Gastrocnemius medialis (tissue), 4 donors: ENCODE measurements around the gene AP3S2. TPM values are rescaled to one million over a fixed set of nuclear protein-coding genes. Genes with fewer than 3 reads are reported as not detected.

ENCODE experiments used
- ATAC-seq, 2 donors: fragments of 150-250 bp; one replicate each; pipeline ENCODE4 v1.9.1; 2016
- DNase-seq, 2 donors: peaks; one replicate each; pipeline ENCODE4 v3.0.0-alpha.2; 2019
- H3K27ac ChIP-seq, 4 donors: fragments of 200-600 bp; sonication (generic); 1 replicate in 1 of 4; 2 replicates in 3 of 4; pipeline ENCODE4 v1.5.1; 2016 to 2018; ENCODE audit warnings: mild to moderate bottlenecking in 2 of 4, moderate library complexity in 1 of 4
- H3K27me3 ChIP-seq, 3 donors: fragments of 200-600 bp; sonication (generic) in 2 of 3; 1 replicate in 1 of 3; 2 replicates in 2 of 3; pipeline versions ENCODE4 v1.5.1 to v1.6.0; 2016 to 2019; ENCODE audit warnings: mild to moderate bottlenecking in 1 of 3, moderate library complexity in 1 of 3
- H3K36me3 ChIP-seq, 2 donors: fragments of 200-600 bp; sonication (generic) in 1 of 2; one replicate each; pipeline ENCODE4 v1.5.1; 2017 to 2018
- H3K4me1 ChIP-seq, 2 donors: fragments of 200-600 bp; sonication (generic) in 1 of 2; one replicate each; pipeline ENCODE4 v1.5.1; 2016 to 2017; ENCODE audit warnings: mild to moderate bottlenecking in 2 of 2
- H3K4me3 ChIP-seq, 4 donors: fragments of 200-600 bp; sonication (generic) in 3 of 4; 1 replicate in 1 of 4; 2 replicates in 3 of 4; pipeline ENCODE4 v1.5.1; 2016 to 2019; ENCODE audit warnings: mild to moderate bottlenecking in 2 of 4
- H3K9me3 ChIP-seq, 3 donors: fragments of 200-600 bp; sonication (generic) in 2 of 3; 1 replicate in 1 of 3; 2 replicates in 2 of 3; pipeline ENCODE4 v1.5.1; 2016 to 2019
- CTCF ChIP-seq, 5 experiments: fragments of 450-650 bp in 3 of 5; fragments of 200-600 bp in 2 of 5; sonication (generic) in 2 of 5; IDR thresholded peaks in 4 of 5; conservative IDR thresholded peaks in 1 of 5; 1 replicate in 4 of 5; 2 replicates in 1 of 5; pipeline ENCODE4 v1.5.1; 2016 to 2019; ENCODE audit warnings: antibody characterized with exemption in 5 of 5, mild to moderate bottlenecking in 3 of 5, moderate library complexity in 3 of 5
- POLR2A ChIP-seq, 2 donors: fragments of 450-650 bp; IDR thresholded peaks; one replicate each; pipeline ENCODE4 v1.6.1; 2017; ENCODE audit warnings: antibody characterized with exemption in 2 of 2, mild to moderate bottlenecking in 2 of 2, moderate library complexity in 2 of 2
- in situ Hi-C, 4 donors: fragments of 200-750 bp; cut with MboI; loops; one replicate each; pipeline versions ENCODE4 v1.15.0 to v1.8.0; 2017; ENCODE audit warnings: low sequenced_read_pairs in 4 of 4
- intact Hi-C: fragments of 100-400 bp; cut with DNase I; formaldehyde crosslinking; loops from one replicate; pipeline ENCODE4 v1.15.1; 2023; ENCODE audit warnings: low total_unique reads
- total RNA-seq, 4 donors: library from RNA; depleted of rRNA; stranded (reverse); fragments of >200 nt; gene quantifications; one replicate each; pipeline versions ENCODE4 v1.1.0 to v1.2.3, GENCODE V29; 2016

The AP3S2 gene
- total RNA-seq, 4 donors from 2014 or later, result 48.4 to 82.6 (median 71.3) TPM

DNA sequence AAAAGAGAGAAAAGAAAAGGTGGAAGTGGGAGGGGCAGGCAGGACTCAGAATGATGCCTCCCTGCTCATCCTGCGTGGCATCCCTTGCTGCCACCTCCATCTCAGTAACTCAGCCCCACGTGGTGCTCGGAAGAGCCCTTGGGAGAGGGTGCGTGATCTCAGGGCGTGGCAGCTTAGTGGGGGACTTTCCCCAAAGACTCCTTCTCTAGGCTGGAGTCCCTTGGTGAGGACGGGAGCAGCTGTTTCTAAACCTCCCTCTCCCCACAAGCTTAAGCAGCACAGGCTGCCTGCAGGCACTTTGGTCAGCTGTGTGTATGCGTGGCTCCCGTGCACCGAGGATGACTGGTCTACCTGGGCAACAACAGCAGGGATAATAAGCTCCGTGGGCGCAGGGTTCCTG lies 71.8 kb downstream of the AP3S2 start:
- ATAC-seq (no peak), DNase-seq (no peak)
- Histone ChIP-seq H3K27me3 (peaks cover 12 to 35% (median 22%) of the 10 kb centered on the region in 3 donors), H3K27ac (no peak overlapping the region), H3K4me3 (no peak overlapping the region), H3K36me3 (no peaks in the 10 kb centered on the region), H3K9me3 (no peaks in the 10 kb centered on the region), H3K4me1 (no peaks in the 10 kb centered on the region)
- no peak for TF ChIP-seq CTCF (IDR thresholded peaks at IDR 0.05 in 4 of 5, conservative IDR thresholded peaks at IDR 0.05 in 1 of 5)
- no peak for TF ChIP-seq POLR2A (IDR thresholded peaks at IDR 0.05)
- intact Hi-C loops (no loop called here), in situ Hi-C loops (no loop called here)

DNA sequence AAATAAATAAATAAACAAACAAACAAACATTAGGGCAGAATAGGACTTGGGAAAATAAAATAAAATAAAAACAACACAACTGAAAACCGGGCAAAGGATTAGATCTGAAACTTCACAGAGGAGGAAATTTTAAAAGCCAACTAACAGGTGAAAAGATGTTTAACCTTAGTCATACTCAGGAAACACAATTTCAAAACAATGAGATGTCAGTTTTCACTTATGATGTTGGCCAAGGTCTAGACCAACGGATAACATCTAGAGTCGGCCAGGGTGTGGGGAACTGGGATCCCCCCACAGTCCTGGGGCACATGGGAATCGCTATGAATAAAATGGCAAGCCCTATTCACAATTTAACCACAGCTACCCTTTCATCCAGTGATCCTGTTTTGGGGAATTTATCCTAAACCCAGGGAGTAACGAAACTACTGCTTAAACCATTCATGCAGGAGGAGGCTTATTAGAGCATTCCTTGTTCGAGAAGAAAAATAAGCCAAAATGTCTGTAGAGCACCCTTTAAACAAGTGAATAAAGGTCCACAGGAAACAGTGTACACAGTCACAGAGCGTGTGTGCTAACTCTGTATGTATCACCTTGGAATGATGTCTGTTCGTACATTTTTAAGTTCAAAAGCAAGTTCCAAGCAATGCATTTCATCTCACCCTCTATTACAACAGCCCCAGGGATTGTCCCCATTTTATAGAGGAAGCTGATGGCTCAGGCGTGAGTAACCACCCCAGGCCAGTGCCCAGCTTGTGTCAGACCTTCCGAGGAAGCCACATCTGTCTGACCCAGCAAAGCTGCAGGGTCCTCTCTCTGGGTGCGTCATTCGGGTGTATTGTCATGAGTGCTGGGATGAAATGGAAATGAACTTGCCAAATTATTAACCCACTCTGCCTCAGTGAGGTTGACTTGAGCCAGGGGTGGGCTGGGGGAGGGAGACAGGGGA lies 72.9 kb downstream of the AP3S2 start:
- DNase-seq (no peak), ATAC-seq (no peak)
- in situ Hi-C loops, result no loop called here
- TF ChIP-seq POLR2A (IDR thresholded peaks at IDR 0.05), result no peak
- no peak for TF ChIP-seq CTCF (IDR thresholded peaks at IDR 0.05 in 4 of 5, conservative IDR thresholded peaks at IDR 0.05 in 1 of 5)
- H3K27ac ChIP-seq, result no peak overlapping the region
- no peaks in the 10 kb centered on the region for H3K36me3 ChIP-seq
- intact Hi-C loops, result no loop called here
- H3K9me3 ChIP-seq, result no peaks in the 10 kb centered on the region
- peaks cover 21 to 44% (median 31%) of the 10 kb centered on the region in 3 donors for H3K27me3 ChIP-seq
- no peaks in the 10 kb centered on the region for H3K4me1 ChIP-seq
- H3K4me3 ChIP-seq, result no peak overlapping the region

DNA sequence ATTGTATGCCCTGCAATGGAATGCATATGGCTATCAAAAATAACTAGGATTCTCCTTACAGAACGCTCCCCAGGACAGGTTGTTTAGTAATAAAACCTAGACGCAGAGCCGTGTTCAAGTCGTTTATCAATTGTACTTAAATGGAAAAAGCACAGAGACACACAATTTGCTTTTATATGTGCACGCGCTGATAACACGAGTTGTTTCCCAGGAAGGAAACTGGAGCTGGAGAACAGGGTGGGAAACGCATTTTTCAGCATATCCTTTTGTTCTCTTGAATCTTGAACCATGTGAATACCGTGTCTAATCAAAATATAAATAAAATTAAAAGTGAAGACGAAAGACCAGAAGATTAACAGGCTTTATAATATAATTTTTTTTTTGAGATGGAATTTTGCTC lies 75.5 kb downstream of the AP3S2 start:
- Histone ChIP-seq H3K27me3 (peaks cover 40 to 69% (median 54%) of the 10 kb centered on the region in 3 donors), H3K36me3 (no peaks in the 10 kb centered on the region), H3K4me3 (no peak overlapping the region), H3K9me3 (peaks cover 0 to 4% (median 0%) of the 10 kb centered on the region in 3 donors), H3K27ac (no peak overlapping the region), H3K4me1 (no peaks in the 10 kb centered on the region)
- in situ Hi-C loops, result no loop called here
- TF ChIP-seq CTCF (IDR thresholded peaks at IDR 0.05 in 4 of 5, conservative IDR thresholded peaks at IDR 0.05 in 1 of 5) (no peak), POLR2A (IDR thresholded peaks at IDR 0.05) (no peak)
- DNase-seq, result no peak
- ATAC-seq, result no peak
- intact Hi-C loops, result no loop called here

DNA sequence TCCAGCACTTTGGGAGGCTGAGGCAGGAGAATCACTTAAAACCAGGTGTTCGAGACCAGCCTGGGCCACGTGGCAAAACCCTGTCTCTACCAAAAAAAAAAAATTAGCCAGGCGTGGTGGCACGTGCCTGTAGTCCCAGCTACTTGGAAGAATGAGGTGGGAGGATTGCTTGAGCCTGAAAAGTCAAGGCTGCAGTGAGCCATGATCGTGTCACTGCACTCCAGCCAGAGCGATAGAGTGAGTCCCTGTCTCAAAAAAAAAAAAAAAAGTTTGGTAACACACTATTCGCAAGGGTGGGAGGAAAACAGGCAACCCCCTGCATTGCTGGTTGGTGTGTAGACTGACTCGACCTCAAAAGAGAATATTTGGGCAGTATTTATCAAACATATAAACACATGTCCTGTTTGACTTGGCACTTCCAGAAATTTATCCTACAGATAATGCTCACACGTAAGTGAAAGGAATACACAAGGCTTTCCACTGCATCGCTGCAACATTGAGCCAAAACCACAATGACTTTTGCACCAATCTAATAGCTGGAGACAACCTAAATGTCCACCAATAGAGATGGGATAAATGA lies 76.0 kb downstream of the AP3S2 start:
- Histone ChIP-seq H3K27ac (no peak overlapping the region), H3K27me3 (peaks cover 40 to 69% (median 57%) of the 10 kb centered on the region in 3 donors), H3K4me1 (no peaks in the 10 kb centered on the region), H3K4me3 (no peak overlapping the region), H3K36me3 (no peaks in the 10 kb centered on the region), H3K9me3 (peaks cover 0 to 4% (median 0%) of the 10 kb centered on the region in 3 donors)
- DNase-seq, result no peak
- ATAC-seq, result no peak
- intact Hi-C loops, result no loop called here
- in situ Hi-C loops, result no loop called here
- TF ChIP-seq CTCF (IDR thresholded peaks at IDR 0.05 in 4 of 5, conservative IDR thresholded peaks at IDR 0.05 in 1 of 5), result no peak
- no peak for TF ChIP-seq POLR2A (IDR thresholded peaks at IDR 0.05)
